Activated effector memory CD4-positive, alpha-beta T cell treated with anti-CD3 and anti-CD28 coated beads, Interleukin-2, amount 50 U/mL, for 16 hours (primary cell): Measurements from ENCODE around the gene SERPINA9.
"Not testable (repeated sequence)": the region's sequence is repeated elsewhere in the genome, so short reads cannot be mapped to it uniquely, and the experiment has no call there.

Experiments
- DNase-seq: peaks from one replicate; pipeline ENCODE4 v3.0.0-alpha.2; 2020

The SERPINA9 gene

DNA sequence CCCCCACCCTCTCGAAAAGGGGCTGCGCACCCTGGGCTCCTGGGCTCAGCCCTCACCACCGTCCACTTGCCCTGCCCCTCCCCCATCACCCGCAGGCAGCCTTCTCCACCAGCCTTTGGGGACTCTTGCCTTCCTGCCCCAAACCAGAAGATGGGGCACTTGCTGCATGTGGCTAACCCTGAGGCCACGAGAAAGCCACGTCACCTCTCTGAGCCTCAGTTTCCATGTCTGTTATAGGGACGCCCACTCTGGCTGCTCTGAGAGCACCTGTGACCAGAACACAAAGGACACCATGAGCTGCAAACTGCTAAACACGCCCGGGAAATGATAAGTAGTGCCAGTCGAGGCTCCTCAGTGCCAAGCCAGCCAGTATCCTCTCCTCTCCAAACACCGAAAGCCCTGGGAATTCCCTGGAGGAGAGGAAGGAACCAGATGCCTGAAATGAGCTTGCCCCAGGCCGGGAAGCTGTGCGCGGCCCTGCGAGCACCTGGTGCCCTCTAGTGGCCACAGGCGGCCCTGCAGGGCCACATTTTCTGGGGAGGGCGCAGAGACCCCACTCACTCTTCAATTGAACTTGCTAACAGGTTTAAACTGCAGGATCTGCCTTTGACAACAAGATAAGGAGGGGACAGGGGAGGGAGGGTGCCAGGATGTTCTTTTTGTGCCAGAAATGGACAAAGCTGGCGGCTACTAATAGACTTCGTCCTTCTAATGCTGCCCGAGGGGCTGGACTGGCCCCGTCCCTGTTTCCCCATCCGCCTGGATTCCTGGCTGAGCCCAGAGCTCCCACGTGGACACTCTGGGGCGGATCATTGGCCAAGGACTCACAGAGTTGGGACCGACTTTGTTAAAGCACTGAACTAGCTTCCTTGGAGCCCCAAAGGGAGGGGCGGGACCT lies 10.2 kb upstream of the SERPINA9 start:
- peak; percentile 82 for DNase-seq

DNA sequence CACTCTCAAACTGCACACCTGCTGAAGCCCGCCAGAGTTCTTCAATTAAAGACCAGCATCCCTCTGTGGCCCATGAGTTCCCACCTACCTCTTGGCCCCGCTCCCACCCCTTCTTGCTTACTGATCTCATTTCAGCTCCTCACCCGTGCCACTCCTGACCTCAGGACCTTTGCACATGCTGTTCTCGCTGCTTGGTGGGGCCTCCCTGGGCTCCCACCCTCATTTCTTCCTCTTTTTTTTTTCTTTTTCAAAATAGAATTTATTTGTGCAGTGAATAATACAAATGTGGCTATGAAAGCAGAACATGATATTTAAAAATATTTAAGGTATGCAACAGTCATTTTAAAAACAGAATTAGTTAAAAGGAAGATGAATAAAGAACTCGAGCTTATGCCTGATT lies 8.5 kb upstream of the SERPINA9 start:
- no peak for DNase-seq

DNA sequence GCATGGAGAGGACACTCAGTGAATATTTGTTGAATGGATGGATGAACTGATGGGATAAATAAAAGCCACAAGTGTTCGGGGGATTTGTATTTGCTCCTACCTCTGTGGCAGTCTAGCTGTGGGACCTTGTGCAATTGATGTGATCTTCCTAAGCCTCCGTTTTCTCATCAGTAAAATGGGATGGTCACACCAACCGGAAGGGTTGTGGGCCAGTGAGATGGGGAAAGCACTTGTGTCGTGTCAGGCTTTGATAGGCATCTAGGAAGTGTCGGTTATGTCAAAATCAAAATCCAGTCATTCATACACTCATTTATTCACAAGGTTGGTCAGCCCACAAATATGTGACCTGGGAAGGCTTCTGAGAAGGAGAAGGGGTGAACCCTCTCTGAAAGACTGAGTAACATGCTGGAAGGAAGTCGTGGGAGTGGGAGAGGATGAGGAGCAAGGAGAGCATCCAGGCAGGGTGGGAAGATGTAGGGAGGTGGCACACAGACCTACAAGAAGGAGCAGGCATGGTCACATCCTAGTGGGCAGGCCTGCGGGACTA lies 7.8 kb upstream of the SERPINA9 start:
- DNase-seq = no peak

DNA sequence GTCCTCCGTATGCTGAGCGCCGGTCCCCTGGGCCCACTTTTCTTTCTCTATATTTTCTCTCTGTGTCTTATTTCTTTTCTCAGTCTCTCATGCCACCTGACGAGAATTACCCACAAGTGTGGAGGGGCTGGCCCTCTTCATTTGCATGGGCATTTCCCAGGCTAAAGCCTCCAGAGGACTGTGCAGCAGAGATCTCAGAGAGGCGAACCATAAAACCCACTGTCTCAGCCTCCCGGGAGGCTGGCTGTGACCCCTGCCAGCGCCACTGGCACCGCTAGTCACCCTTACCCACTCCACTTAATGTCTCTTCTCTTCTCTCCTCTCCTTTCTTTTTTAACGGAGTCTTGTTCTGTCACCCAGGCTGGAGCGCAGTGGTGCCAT lies 7.1 kb upstream of the SERPINA9 start:
- DNase-seq = no peak

DNA sequence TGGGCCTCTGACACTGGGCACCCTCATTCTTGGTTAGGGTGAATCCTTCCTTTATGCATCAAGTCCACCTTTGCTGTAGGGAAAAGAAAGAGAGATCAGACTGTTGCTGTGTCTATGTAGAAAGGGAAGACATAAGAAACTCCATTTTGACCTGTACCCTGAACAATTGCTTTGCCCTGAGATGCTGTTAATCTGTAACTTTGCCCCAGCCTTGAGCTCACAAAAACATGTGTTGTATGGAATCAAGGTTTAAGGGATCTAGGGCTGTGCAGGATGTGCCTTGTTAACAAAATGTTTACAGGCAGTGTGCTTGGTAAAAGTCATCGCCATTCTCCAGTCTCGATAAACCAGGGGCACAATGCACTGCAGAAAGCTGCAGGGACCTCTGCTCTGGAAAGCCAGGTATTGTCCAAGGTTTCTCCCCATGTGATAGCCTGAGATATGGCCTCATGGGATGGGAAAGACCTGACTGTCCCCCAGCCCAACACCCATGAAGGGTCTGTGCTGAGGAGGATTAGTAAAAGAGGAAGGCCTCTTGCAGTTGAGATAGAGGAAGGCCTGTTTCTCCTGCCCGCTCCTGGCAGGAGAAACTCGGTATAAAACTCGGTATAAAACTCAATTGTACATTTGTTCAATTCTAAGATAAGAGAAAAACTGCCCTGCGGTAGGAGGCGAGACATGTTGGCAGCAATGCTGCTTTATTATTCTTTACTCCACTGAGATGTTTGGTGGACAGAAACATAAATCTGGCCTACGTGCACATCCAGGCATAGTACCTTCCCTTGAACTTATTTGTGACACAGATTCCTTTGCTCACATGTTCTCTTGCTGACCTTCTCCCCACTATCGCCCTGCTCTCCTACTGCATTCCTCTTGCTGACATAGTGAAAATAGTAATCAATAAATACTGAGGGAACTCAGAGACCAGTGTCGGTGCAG lies 6.4 kb upstream of the SERPINA9 start:
- not testable (repeated sequence) for DNase-seq

DNA sequence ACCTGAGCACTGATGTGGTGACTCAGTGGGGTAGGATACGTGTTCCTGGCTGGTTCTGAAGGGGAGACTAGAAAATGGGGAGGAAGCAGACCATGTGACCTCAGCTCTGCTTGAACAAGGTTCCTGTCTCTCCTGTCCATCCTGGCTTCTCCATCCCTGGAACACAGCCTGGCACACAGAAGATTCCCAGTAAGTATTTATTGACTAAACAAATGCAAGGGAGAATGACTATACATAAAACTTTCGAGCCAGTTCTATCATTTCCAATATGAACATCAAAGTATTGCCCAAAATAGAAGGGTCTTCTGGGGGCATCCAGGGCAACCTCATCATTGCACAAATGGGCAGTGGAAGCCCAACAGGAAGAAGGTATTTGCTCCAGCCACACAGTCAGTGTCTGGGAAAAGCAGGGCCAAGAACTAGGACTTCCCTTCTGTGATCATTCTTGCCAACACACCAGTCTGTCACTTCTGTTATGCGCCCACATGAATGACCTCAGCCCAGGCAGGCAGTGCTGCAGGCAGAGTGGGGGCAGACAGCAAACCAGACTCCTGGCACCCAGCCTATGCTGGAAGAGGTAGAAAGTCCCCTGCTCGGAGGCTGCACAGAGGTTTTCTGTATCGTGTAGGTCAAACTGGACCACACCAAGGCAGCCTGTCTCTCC lies 5.6 kb upstream of the SERPINA9 start:
- DNase-seq = no peak

DNA sequence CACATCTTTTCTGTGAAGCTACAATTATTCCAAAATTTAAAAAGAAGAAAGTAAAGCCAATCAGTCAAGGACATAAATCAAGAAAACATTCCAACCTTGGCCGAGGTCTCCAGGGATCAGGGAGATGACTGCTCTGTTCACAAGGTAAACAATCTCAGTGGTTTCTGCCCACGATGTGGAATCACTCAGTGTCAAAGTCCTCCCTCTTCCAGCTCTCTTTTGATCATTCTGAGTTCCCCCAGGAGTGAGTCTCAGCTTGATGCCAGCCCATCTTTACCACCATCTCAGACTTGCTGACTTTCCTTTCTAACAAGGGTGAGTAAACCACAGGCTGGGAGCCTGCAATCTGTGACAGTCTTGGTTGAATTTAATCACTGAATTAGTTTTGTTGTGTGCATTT lies 4.8 kb upstream of the SERPINA9 start:
- DNase-seq = no peak

DNA sequence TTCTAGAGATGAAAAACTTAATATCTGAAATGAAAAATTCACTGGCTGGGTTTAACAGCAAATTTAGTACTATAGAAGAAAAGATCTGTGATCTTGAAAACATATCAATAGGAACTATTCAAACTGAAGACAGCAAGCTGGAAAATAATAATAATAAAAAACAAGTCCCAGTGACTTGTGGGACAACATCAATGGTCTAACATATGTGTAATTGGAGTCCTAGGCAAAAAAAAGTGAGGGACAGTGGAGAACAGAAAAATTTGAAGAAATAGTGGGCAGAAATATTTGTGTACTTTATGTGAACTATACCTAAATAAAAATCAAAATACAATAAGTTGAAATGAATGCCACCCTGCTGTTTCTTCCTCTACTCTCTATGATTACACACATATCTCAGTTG lies 2.4 kb upstream of the SERPINA9 start:
- DNase-seq = no peak

DNA sequence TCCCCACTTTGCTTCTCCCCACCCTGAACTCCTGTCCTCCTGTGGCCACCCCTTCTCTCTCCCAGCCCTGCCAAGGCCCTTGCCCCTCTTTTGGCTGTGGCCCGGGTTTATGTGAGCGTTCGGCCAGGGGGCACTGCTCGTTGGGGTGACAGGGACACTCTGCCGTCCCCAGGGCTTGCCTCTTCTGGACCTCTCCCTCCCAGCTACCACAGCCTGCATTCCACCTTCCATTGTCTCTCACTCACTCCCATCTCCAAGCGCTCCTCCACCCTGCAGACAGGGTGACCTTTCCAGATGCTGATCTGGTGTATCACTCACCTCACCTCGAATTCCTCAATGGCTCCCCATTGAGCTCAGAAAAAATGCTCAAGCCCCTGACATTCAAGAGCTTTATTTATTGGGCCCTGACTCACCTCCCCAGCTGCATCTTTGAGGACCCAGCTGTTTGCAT lies 1.4 kb downstream of the SERPINA9 start:
- no peak for DNase-seq

DNA sequence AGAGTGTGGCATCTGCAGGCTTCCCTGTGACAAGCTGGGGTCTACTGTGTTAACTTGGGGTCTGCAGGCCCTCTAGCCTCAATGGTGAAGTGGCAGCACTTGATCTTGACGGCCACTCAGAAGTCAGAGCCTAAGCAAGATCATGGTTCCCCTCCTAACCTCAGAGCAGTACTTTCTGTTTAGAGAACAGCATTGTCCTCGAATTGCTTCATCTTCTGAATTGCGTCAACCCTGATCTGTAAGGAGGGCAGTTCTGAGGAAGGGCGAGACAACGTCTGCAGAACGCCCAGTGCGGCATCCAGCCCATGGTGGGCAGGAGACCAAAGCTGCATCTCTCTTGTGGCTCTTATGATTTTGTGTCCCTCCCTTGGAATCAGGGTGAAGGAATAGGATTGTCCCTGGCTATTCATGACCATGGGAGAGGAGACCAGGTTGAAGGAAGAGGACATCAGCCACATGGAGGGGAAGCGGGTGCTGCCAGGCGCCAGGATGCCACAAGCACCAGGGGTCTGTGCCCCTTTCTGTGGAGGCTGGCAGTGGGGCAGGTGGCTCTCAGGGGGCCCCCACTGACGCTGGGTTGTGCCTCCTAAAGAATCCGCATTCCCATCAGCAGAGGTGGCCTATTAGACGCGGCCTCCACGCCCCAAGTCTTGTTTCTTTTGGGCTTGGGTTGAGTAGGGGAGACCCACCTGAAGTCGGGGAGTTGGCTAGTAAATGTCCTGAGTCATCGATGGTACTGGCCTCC lies 2.2 kb downstream of the SERPINA9 start:
- DNase-seq = no peak

DNA sequence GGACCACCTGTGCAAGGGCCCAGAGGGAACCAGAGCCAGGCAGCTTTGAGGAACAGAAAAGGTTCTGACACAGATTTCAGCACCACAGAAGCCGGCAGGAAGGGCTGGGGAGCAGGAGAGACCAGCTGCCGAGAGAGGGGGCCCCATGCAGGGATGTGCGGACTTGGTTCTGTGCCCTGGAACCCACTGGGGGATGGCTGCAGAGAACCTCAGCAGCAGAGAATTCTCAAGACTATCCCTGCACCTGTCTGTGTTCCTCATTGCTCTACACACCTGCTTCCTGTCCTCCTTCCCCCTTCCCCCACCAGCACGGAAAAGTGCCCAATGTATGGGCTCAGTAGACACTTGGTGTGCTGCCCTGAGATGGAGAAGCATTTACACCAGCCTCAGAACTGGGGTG lies 3.2 kb downstream of the SERPINA9 start:
- no peak for DNase-seq

DNA sequence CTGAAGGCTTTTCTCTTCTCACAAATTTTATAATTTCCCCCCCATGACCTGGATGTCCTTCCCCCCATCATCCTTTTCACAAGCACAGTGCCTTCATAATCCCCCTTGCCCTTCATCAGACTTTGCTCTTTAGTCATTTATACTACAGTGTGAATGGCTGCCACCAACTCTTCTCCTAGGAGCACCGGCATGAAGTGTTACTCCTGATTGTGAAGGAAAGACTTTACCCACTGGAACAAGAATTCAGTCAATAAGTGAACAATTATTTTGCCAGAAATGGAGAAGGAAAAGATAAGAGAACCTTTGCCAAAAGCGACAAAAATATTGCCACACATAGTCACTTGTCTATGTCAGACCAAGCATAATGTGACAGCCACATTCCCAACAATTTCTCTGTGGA lies 5.0 kb downstream of the SERPINA9 start:
- DNase-seq = no peak

DNA sequence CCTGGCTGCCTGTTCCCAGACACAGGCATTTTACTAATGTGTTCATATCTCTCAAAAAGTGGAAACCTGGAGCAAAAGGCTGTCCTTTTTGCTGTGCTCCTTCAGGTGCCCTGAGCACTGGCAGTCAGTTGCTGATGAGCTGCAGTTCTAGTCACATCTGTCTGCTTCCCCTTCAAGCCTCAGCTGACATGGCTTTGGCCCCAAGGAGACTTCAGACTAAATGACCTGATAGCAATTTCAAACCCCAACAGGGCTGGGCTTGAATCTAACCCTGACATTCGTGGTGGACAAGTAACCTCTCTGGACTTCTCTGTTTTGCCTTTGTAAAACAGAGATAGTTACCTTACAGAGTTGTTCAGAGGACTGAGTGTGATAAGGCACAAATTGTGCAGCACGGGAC lies 5.7 kb downstream of the SERPINA9 start:
- DNase-seq = no peak

DNA sequence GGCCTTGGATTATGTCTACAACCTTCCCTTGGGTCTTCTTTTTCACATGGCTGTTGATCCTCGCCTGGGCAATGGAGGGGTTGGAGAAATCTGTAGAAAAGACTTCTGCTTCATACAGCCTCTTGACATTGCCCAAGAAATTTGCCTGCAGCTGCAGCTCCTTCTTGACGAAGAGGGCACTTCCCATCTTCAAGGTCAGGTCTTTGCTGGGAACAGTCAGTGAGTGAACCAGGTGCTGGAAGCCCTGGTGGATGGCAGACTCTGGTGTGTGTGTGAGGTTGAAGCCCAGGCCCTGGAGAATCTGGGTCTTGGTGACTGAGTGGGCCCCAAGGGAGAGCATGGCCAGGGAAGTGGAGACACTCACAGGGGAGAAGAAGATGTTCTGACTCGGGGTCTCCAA lies 6.7 kb downstream of the SERPINA9 start:
- no peak for DNase-seq

DNA sequence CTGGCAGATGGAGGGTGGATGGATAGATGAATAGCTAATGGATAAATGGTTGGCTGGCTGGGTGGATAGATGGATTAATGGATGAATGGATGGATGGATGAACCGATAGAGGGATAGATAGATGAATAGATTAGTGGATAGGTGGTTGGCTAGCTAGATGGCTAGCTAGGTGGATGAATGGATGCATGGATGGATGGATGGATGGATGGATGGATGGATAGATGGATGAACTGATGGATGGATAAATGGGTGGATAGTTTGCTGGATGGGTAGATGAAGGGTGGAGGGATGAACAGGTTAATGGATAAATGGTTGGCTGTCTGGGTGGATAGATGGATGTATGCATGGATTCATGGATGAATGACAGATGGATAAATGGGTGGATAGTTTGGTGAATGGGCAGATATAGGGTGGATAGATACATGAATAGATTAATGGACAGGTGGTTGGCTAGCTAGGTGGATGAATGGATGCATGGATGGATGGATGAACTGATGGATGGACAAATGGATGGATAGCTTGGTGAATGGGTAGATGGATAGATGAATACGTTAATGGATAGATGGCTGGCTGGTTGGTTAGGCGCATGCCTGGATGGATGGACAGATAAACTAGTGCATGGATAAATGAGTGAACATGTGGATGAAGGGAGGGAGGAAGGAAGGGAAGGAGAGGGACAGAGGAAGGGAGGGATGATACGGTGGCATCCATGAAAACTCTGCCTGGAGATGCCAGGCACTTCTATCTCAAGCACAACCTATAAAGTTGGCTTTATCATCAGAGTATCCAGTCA lies 8.1 kb downstream of the SERPINA9 start:
- no peak for DNase-seq

DNA sequence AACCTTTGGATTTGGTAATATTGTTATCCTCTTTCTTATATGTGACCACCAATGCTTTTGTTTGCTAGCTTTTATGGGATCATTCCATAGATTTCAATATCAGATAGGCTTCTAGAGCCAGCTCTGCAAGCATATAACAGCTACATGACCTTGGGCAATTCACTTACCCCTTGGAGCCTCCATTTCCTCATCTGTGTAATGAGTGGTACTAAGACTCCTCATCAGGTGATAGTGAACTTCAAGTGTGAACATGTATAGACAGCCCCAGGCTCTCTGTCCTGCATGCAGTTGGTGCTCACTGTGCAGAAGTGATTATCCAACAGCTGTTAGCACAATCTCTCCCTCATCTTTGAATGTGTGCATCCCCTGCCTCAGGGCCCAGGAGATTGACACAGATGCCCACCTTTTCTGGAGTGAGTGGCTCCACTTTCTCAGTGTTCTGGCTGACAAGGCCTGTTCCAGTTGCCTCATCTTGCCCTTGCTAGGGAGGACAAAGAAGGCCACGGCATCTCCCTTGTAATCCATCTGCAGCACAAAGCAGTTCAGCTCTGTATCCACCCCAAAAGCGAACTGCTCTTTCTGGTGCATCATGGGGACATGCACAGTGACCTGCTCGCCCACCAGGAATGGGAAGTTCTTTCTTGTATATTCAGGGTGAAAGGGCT lies 9.2 kb downstream of the SERPINA9 start:
- DNase-seq = no peak

DNA sequence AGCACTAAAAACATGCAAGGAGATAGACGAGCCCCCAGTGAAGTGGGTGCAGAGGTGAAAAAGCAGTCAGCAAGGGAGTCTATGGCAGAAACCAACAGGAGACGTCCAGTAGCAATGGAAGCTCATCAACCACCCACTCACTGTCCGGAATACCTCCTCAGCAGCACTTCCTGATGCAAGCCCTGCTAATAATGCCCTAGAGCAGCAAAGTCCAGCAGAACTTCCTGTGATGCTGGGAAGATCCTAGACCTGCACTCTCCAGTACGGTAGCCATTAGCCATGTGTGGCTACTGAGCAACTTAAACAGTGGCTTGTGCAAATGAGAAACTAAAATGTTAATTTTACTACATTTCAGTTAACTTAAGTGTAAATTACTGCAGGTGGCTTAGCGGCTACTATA lies 11.0 kb downstream of the SERPINA9 start:
- DNase-seq = no peak

DNA sequence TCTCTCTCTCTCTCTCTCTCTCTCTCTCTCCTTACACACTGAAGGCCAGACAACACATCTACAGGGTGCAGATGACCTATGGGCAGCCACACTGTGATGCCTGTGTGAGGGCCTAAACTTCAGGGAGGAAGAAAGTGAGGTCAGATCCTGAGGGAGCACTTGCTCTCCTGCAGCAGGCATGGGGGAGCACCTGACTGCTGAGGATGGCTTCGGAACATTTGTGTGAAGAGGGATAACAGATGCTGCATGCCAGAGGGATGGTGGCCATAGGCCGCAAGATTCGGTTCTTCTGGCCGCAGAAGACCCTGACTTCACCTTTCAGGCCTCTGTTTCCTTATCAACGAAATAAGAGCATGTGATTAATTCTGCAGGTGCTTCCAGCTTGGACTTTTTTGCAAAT lies 11.7 kb downstream of the SERPINA9 start:
- no peak for DNase-seq

DNA sequence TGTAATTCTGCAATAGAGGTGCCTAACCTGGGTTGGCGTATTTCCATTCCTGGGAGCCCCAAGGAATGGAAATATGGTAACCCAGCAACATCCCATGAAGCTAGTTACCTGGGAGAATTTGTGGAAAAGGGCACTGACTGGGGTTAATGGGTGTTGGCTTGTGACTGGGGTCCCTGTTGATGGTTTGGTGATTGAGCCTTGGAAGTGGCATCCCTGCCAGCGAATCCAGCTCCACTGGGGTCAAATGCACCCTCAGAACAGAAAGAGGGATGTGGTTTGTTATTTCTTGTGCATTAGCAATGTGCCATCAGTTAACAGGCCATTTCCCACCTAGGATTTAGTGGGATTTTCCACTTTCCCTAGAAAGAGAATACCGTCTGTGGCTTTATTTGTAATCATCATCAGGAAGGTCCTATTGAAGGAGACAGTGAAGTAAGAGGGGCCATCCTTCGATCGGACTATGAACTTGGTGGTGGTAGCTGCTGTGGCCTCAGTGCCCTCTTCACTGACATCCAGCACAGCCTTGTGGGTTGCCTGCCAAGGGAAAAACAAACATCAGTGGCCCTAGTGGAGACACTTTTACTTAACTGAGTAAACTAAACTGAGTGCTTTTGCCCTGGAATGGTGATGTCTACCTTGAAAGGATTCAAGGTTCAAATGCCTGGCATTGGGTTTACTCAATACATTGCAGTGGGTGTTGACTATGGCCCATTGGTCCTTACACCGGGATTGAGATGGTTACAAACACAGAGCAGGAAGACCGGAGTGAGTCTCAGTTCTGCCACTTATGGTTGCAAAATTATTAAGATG lies 13.0 kb downstream of the SERPINA9 start:
- DNase-seq = no peak

DNA sequence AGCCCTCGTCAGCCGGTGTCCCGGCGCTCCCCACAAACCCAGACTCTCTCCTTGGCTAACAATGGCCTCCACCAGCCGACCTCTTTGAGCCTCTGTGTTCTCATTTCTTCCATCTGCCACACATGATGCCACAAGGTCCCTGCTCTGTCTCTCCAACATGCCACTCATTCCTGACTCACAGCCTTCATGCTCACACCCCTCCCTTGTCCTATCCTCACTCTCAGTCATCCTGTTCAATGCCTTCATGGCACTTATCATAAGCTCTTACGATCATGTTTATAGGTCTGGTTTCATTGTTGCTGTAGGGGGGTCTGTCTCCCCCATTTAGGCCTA lies 13.8 kb downstream of the SERPINA9 start:
- DNase-seq = no peak
